Measurements from ENCODE around the gene KRT75. TPM values are rescaled to one million over a fixed set of nuclear protein-coding genes. Genes with fewer than 3 reads are reported as not detected.

The KRT75 gene
- total RNA-seq, 1 experiment from 2014 or later, result not detected

- no peak overlapping the region for H2AFZ ChIP-seq (ENCODE audit: low read length)
- H4K5ac ChIP-seq (ENCODE audit: insufficient read length, low read depth, low read length), result no peak overlapping the region
- H2BK15ac ChIP-seq (ENCODE audit: low read depth, low read length), result no peak overlapping the region
- no peak overlapping the region for H3T11ph ChIP-seq (ENCODE audit: low read length)
- no peak overlapping the region for H3K4me3 Mint-ChIP-seq
- TF ChIP-seq CTCF (conservative IDR thresholded peaks at IDR 0.05), result no peak
- H2BK120ac ChIP-seq (ENCODE audit: low read depth, low read length, poor library complexity, severe bottlenecking), result no peak overlapping the region
- H3K4me1 ChIP-seq (ENCODE audit: insufficient read depth, low read length), result no peaks in the 10 kb centered on the region
- DNase-seq, result no peak
- no peaks in the 10 kb centered on the region for H3K79me2 ChIP-seq (ENCODE audit: insufficient read depth, low read length)
- no peaks in the 10 kb centered on the region for H3K27me3 ChIP-seq (ENCODE audit: insufficient read depth, low read length)
- no CpG with 5 or more reads among the region's 2 CpGs for WGBS (ENCODE audit: extremely low coverage, insufficient read length, low lambda C conversion rate)
- H3K9ac ChIP-seq (ENCODE audit: extremely low read depth, insufficient read length, low read length), result no peak overlapping the region
- no peak overlapping the region for H4K8ac ChIP-seq (replicated peaks; ENCODE audit: insufficient read length, low read depth, low read length)
- H2AK5ac ChIP-seq (ENCODE audit: insufficient read length, low read length), result no peak overlapping the region
- no peak overlapping the region for H4K91ac ChIP-seq (ENCODE audit: insufficient read length, low read depth, low read length)
- peaks cover 0 to 4% (median 2%) of the 10 kb centered on the region in 3 experiments; a peak in 2 of 7 replicates for H3K36me3 Mint-ChIP-seq (ENCODE audit: insufficient read depth in 1 of 3, low read depth in 3 of 3)
- no peak overlapping the region for H3K14ac ChIP-seq (ENCODE audit: insufficient read depth, low read length)
- H3K9me3 ChIP-seq (ENCODE audit: control insufficient read depth, low read depth, low read length), result no peaks in the 10 kb centered on the region
- no peak overlapping the region for H3K4ac ChIP-seq (ENCODE audit: low read depth, low read length)
- no peak overlapping the region for H2BK5ac ChIP-seq (ENCODE audit: insufficient read length, low read length)
- no peaks in the 10 kb centered on the region for H3K27me3 Mint-ChIP-seq (ENCODE audit: low read depth)
- no peak overlapping the region for H2BK12ac ChIP-seq (ENCODE audit: insufficient read length, low read depth, low read length)
- no peak overlapping the region for H3K4me2 ChIP-seq (ENCODE audit: insufficient read depth, insufficient read length, low read length)
- H3K23ac ChIP-seq (ENCODE audit: insufficient read length, low read depth, low read length), result no peak overlapping the region
- no peak overlapping the region for H3K27ac Mint-ChIP-seq
- no peak overlapping the region for H2BK20ac ChIP-seq (ENCODE audit: low read depth, low read length, poor library complexity, severe bottlenecking)
- H3K27ac ChIP-seq (ENCODE audit: insufficient read length, low read depth, low read length), result no peak overlapping the region
- no peak overlapping the region for H3K56ac ChIP-seq (ENCODE audit: insufficient read length, low read depth, low read length)
- no peaks in the 10 kb centered on the region for H3K23me2 ChIP-seq (ENCODE audit: insufficient read length, low read depth, low read length, poor library complexity, severe bottlenecking)
- H4K20me1 ChIP-seq (ENCODE audit: control insufficient read depth, insufficient read depth, insufficient read length), result no peaks in the 10 kb centered on the region
- no peaks in the 10 kb centered on the region for H3K79me1 ChIP-seq (ENCODE audit: insufficient read depth, low read depth, low read length, poor library complexity, severe bottlenecking)
- H3K18ac ChIP-seq (ENCODE audit: insufficient read length, low read depth, low read length), result no peak overlapping the region
- peaks cover 7 to 9% of the 10 kb centered on the region in 2 experiments for H3K4me1 Mint-ChIP-seq
- peaks cover 23 to 26% of the 10 kb centered on the region in 2 experiments; a peak in 4 of 5 replicates for H3K9me3 Mint-ChIP-seq
Observed at GRCh38 chr12:52477651-52478050, 43.5 kb upstream of the KRT75 start.
